H1 (cell line): ENCODE data around the gene GOLGA8S.
"Not testable (repeated sequence)": the region's sequence is repeated elsewhere in the genome, so short reads cannot be mapped to it uniquely, and the experiment has no call there.

Source experiments
- CBX8 ChIP-seq: fragments of 300-800, 300-1000 bp; sonication (generic); IDR thresholded peaks from 2 replicates; pipeline ENCODE4 v1.7.1; 2016; ENCODE audit warnings: low read depth, low read length, borderline replicate concordance
- CHD2 ChIP-seq: IDR thresholded peaks from 2 replicates; pipeline ENCODE4 v1.6.1; 2012; ENCODE audit warnings: low read length, improper control_type of control experiment
- CTCF ChIP-seq, 3 experiments: IDR thresholded peaks; 1 replicate in 2 of 3; 2 replicates in 1 of 3; pipeline versions ENCODE4 v1.5.1 to v1.6.1; 2011; ENCODE audit warnings: low read length in 3 of 3, mild to moderate bottlenecking in 3 of 3, inconsistent platforms in 2 of 3, low read depth in 1 of 3, moderate library complexity in 1 of 3; ENCODE audit not compliant: insufficient read depth in 1 of 3; ENCODE audit errors: control extremely low read depth in 1 of 3
- EP300 ChIP-seq, 2 experiments: IDR thresholded peaks; 1 replicate in 1 of 2; 2 replicates in 1 of 2; pipeline ENCODE4 v1.6.1; 2011 to 2012; ENCODE audit warnings: low read depth in 2 of 2, low read length in 2 of 2, mild to moderate bottlenecking in 2 of 2, borderline replicate concordance in 1 of 2, inconsistent platforms in 1 of 2, moderate library complexity in 1 of 2
- EZH2 ChIP-seq: fragments of 200-600 bp; sonication (generic); IDR thresholded peaks from 2 replicates; pipeline ENCODE4 v1.7.1; 2012; ENCODE audit warnings: low read depth, mild to moderate bottlenecking, moderate library complexity, low read length, inconsistent platforms; ENCODE audit not compliant: severe bottlenecking
- JUND ChIP-seq: IDR thresholded peaks from 2 replicates; pipeline ENCODE4 v1.6.1; 2011; ENCODE audit warnings: mild to moderate bottlenecking, improper control_type of control experiment, low read length
- POLR2AphosphoS5 ChIP-seq: IDR thresholded peaks from 2 replicates; pipeline ENCODE4 v1.6.1; 2011; ENCODE audit warnings: low read depth, low read length
- POU5F1 ChIP-seq: IDR thresholded peaks from 2 replicates; pipeline ENCODE4 v1.6.1; 2011; ENCODE audit warnings: low read depth, mild to moderate bottlenecking, low read length, moderate library complexity
- SRF ChIP-seq: IDR thresholded peaks from 2 replicates; pipeline ENCODE4 v1.6.1; 2011; ENCODE audit warnings: mild to moderate bottlenecking, low read depth, low read length, moderate library complexity
- TAF7 ChIP-seq: optimal IDR thresholded peaks from 2 replicates; pipeline ENCODE3; 2011; ENCODE audit warnings: low read depth, mild to moderate bottlenecking, inconsistent platforms, low read length, moderate library complexity, borderline replicate concordance
- ZNF274 ChIP-seq: IDR thresholded peaks from 2 replicates; pipeline ENCODE4 v1.7.0; 2012; ENCODE audit warnings: low read length, borderline replicate concordance; ENCODE audit errors: extremely low read depth

GRCh38 chr15:23371868-23372267 lies 17.3 kb downstream of the GOLGA8S start:
- TF ChIP-seq CTCF (IDR thresholded peaks at IDR 0.05; ENCODE audit: control extremely low read depth in 1 of 3, insufficient read depth in 1 of 3, low read depth in 1 of 3, low read length in 3 of 3); POLR2AphosphoS5; TAF7; CBX8; ZNF274; JUND; SRF; CHD2; POU5F1; EP300 (IDR thresholded peaks at IDR 0.05; ENCODE audit: borderline replicate concordance in 1 of 2, low read depth in 2 of 2, low read length in 2 of 2); EZH2: not testable (repeated sequence)
